Stimulated activated CD8-positive, alpha-beta memory T cell treated with anti-CD3 and anti-CD28 coated beads, Interleukin-7, amount 100 ng/mL, for 24 hours (primary cell): ENCODE results near the gene ZNF157.
"Not testable (repeated sequence)": the region's sequence is repeated elsewhere in the genome, so short reads cannot be mapped to it uniquely, and the experiment has no call there.

Source experiments
- DNase-seq: peaks from one replicate; pipeline ENCODE4 v3.0.0-alpha.2; 2020; ENCODE audit warnings: low read depth

Gene ZNF157

DNA sequence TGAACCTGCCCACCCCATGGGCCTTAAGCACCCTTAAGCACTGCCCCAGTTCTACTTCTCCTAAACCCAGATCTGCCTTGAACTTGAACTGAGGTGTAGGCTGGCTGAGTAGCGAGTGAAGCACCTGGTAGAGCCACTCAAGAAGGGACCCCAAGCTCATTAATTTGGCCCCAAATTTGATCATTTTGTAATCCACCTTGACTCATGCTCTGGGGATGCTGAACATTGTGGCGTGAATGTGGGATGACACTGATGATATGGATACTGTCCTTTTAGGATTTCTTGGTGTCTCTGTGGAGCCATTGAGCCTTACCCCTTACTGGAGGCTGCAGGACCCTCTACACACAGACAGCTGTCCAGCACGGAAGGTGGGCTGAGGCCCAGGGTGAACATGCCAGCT, at the start of gene ZNF157:
Gene ZNF157 (plus strand): TSS at position 301 of the 400 bp plus-strand sequence. CDS start 91 bp downstream, at position 392.
- DNase-seq = no peak

DNA sequence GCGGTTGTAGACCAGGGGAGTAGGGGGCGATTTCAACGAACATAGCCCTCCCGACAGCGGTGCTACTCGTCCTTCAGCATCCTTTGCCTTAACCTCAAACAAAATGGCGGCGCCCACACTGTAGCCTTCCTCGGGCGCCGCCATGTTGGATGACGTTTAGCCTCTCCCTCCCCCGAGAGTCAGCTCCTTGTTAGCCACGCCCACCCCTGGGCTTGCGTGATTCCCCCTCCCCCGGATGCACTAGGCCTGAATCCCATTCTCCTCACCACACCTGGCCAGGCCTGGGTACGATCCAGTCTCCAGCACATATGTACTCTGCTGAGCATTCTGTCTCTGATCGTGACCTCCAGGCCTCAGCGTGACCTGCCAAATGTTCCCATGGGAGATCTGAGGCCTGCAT, 49.0 kb upstream of the ZNF157 start:
- no peak for DNase-seq

DNA sequence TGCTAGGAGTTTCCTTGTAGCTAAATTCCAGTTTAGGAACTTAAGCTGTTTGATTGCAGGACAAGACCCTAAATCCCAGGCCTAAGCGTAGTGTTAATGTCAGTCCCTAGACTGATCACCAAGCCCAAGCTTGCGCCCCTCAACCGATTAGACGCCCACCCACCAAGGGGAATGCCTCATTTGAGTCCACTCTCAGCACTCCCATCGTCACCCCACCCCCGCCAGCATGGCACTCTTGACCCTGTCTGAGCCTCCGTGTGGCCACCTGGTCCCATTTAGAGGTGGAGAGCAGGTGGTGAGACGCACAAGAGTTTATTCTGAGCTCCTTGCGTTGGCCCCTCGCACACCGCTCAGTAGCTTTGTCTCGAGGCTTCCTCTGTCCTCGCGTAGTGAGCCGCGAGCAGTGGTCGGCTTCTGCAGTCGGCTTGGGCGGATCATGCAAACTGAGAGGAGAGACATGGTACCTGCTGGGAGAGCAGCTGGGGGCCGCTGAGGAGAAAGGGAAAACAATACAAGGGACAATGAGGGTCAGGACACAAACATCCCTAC, 48.5 kb upstream of the ZNF157 start:
- no peak for DNase-seq

DNA sequence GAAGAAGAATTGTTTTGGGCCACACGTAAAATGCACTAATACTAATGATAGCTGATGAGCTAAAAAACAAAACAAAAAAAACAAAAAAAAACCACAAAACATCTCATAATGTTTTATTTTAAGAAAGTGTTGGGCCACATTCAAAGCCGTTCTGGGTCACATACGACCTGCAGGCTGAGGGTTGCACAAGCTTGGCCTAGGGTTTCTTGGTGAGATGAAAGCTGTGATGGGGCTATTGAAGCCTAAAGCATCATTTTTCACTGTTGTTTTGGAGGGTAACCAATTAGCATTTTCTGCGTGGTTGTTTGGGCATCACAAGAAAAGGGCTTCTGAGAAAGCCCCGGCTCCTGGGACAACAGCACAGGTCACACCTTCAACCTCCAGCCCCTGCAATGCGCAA, 42.5 kb upstream of the ZNF157 start:
- no peak for DNase-seq

DNA sequence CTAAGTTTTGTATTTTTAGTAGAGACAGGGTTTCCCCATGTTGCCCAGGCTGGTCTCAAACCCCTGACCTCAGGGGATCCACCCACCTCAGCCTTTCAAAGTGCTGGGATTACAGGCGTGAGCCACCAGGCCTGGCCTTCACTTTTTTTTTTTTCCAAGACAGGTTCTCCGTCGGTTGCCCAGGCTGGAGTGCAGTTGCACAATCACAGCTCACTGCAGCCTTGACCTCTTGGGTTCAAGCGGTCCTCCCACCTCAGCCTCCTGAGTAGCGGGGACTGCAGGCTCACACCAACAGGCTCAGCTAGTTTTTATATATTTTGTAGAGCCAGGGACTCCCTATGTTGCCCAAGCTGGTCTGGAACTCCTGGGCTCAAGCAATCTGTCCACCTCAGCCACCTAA, 37.6 kb upstream of the ZNF157 start:
- not testable (repeated sequence) for DNase-seq

DNA sequence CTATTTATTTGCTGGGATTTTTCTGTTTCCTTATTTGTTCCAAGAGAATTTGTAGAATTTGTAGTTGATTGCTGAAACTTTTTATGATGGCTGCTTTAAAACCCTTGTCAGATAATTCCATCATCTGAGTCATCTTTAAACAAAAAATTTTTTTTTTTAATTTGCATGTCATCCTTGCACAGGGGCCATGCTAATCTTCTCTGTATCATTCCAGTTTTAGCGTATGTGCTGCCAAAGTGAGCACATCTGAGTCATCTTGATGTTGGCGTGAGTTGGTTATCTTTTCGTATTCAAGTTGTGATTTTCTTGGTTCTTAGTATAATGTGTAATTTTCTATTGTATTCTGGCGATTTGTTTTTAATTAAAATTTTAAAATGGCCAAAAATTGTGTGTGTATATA, 18.7 kb upstream of the ZNF157 start:
- no peak for DNase-seq

DNA sequence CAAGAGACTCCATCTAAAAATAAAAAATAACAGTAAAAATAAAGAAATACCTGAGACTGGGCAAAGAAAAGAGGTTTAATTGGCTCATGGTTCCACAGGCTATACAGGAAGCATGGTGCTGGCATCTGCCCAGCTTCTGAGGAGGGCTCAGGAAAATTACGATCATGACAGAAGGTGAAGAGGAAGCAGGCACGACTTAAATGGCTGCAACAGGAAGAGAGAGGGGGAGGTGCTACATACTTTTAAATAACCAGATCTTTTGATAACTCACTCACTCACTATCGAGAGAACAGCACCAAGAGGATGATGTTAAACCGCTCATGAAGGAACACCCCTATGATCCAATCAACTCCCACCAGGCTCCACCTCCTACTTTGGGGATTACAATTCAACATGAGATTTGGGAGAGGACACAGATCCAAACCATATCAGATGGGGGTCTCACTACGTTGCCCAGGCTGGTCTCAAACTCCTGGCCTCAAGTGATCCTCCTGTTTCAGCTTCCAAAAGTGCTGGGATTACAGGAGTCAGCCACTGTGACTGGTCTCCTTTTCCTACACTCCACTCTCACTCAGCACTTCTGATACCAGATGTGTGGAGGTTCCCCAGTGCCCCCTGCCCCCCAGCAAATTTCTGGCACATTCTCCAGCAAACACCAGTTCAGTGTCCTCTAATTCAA, 11.9 kb upstream of the ZNF157 start:
- DNase-seq = no peak

DNA sequence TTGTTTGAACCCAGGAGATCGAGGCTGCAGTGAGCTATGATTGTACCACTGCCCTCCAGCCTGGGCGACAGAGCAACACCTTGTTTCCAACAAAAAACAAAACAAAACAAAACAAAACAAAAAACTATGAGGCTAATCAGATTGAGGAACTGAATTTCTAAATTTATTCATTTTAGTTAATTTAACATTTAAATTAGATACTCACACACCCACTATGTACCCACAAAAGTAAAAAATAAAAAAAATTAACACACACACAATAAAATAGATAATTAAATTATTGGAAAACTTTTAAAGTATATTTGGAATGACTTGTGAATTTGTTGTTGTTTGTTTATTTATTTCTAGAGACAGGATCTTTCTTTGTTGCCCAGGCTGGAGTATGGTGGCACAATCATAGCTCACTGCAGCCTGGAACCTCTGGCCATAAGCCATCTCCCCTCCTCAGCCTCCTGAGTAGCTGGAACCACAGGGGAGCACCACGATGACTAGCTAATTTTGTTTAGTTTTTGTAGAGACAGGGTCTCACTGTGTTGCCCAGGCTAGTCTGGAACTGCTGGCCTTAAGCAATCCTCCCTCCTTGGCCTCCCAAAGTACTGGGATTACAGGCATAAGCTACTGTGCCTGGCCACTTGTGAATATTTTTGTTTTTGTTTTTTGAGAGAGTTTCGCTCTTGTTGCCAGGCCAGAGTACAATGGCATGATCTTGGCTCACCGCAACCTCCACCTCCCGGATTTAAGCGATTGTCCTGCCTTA, 9.8 kb upstream of the ZNF157 start:
- no peak for DNase-seq

DNA sequence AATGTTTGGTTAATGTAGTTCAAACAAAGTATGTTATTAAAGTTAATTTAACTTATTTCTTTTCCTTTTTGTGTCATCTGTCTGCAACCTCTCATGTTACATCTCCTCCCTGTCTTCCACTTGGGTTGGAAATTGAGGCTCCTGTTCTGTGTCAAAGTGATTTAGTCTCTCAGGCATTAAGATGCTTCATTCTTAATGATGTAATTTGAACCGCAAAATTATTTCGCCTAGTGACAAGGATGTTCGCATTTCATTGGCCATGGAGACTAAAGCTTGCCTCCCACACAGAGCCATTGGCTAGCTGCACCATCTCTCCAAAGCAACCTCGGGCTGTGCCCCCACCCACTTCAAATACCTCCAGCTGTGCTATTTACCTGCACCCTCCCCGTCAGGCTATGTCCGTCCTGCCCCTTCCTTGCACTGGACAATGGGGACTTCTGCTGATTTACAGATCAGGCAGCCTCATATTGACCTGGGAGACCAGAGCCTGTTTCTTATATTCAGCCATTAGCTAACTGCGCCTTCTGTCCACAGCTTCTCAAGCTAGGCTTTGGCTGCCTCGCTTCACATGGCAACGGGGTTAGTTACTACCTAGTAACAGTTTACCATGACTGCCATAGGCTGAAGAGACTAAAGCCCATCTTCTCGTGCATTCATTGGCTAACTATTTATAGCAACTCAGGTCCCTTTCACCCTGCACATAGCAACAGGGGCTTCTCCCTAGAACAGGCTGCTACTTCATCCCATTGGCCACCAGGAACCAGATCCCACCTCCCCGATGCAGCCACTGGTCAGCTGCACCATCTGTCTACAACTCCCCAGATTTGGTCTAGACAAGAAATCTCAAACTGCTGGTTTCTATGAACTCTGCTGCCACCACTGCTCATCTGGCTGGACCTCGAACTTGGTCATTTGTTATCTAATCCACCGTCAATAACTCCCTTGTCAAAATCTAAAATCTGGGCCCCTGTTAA, 8.6 kb upstream of the ZNF157 start:
- DNase-seq = no peak

DNA sequence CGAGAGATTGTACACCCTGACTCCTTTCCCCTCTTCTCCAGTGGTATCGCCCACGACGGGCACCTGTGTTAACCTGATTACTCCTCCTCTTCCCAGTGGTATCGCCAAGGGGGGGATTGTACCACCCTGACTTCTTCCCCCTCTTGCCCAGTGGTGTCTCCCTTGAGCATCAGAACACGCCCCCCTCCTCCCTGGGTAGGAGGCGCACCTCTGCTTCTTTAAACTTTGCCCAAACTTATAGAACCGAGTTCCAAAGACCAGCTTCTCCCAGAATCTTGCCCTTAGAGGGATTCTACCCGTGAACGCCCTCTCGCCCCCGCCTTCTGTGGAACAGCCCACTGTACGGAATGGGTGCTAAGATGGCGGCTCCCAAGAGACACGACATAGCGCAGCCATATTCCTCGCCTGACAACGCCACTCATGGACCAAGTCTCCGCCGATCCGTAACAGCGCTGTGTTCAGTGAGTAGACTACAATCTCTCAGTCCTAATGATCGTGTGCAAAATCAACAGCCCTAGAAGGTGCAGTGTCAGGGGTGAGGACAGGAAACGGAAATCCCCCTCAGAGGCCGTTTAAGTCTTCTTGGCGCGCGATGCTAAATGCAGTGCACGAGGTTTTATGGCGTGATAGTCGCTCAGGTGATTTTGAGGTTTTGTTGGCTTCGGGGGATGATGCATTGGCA, 4.2 kb upstream of the ZNF157 start:
- peak; percentile 28 for DNase-seq

DNA sequence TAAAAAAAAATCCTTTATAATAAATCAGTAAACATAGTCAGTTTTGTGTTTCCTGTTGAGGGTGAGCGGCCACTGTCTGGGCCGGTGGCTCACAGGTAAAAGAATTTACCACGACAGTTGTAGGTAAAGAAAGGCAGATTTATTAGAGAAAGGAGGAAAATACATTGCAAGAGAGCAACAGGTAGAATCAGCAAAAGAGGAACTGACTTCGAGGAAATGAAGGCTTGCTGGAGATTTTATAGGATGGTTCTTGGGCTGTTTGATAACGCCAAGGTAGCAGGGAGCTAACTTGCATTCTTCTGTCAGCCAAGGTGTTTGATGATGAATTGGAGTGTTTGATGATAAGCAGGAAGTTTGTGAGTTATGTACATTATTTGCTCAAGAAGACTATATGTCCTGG, 2.8 kb downstream of the ZNF157 start:
- DNase-seq = no peak

DNA sequence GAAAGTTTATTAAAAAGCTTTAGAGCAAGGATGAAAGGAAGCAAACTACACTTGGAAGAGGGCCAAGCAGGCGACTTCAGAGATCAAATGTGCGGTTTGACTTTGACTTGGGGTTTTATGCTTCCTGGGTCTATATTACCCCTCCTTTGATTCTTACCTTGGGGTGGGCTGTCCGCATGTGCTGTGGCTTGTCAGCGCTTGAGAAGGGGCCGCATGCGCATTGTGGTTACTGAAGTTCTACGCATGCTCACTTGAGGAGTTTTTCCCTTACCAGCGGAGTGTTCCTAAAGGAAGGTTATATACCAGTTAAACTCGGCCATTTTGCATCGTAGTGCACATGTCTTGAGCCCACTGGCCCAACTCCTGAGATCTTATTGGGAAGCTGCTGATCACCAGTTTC, 9.9 kb downstream of the ZNF157 start:
- DNase-seq = peak; percentile 17

DNA sequence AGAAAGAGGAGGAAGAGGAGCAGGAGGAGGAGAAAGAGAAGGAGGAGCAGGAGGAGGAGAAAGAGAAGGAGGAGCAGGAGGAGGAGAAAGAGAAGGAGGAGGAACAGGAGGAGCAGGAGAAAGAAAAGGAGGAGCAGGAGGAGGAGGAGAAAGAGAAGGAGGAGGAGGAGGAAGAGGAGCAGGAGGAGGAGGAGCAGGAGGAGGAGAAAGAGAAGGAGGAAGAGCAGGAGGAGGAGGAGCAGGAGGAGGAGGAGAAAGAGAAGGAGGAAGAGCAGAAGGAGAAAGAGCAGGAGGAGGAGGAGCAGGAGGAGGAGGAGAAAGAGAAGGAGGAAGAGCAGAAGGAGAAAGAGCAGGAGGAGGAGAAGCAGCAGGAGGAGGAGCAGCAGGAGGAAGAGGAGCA, 10.5 kb downstream of the ZNF157 start:
- not testable (repeated sequence) for DNase-seq

DNA sequence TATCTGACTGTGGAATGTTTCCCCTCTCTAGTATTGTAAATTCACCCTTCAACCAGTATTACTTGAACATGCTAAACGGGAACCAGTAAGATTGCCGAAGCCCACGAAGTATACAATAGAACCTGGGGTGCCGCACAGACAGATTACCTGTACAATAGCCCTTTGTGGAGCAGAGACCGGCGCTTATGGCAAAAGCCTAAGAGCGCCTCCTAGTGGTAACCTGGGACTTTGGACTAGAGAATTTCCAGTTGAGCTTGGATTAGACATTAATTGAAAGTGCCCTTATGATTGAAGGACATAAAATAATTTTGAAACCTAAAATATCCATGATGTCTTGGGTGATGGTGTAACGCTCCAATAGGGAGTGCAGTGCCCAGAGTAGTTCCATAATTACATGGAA, 14.1 kb downstream of the ZNF157 start:
- DNase-seq = peak; percentile 22

DNA sequence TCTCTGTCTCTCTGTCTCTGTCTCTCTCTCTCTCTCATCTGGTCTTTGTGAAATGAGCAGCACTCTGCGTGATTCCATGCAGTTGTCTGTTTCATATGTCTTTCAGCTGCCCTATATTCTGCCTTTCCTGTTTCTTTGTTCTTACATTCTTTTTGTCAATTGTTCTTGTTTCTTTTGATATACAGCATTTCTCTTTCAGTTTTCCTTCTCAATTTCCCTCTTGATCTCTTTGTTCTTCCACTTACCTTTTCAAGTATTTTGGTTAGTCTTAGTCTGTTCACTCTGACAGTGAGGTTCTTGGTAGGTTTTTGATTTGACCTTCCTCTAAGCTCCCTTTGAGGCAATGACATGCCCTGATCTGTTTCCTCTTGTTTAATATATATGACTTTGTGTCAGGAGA, 20.4 kb downstream of the ZNF157 start:
- no peak for DNase-seq

DNA sequence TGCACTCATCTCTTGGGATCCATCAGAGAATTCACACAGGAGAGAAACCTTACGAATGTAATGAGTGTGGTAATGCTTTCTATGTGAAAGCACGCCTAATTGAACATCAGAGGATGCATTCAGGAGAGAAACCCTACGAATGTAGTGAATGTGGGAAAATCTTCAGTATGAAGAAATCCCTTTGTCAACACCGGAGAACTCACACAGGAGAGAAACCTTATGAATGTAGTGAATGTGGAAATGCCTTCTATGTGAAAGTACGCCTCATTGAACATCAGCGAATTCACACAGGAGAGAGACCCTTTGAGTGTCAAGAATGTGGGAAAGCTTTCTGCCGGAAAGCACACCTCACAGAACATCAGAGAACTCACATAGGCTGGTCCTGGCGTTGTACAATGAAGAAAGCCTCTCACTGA, 42.8 kb downstream of the ZNF157 start:
- no peak for DNase-seq

DNA sequence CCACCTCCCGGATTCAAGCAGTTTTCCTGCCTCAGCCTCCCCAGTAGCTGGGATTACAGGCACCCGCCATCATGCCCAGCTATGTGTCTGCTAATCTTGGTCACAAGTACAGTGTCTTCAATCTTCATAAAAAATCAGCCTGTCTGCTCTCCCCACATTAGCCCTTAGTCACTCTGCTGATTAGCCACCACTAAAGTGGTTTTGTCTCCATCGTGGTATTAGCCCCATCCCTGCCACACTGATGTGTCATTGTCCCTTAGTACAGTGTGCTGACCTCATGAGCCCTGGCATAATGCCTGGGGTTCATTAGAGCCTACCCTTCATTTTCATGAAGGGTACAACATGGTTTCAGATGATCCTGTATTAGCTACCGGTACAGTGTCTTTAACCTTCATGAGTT, 49.9 kb downstream of the ZNF157 start:
- DNase-seq = no peak

DNA sequence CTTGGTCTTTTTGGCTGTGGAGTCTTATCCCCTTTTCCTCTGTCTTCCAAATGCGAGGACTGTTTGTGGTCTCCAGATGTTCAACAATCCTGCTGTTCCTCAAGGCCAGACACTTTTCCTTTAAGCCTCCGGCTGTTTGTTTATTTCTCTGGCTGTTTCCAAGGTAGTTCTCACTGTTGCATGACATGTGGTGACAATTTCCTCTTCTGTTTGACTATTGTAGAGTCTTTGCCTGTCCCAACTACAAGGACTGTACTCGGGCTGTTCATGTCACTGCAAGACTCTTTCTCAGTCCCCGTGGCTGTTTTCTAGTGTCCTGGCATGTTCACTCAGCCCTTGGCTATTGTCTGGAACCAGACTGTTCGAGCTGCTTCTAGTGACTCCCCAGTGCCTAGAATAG, 50.6 kb downstream of the ZNF157 start:
- DNase-seq = no peak

DNA sequence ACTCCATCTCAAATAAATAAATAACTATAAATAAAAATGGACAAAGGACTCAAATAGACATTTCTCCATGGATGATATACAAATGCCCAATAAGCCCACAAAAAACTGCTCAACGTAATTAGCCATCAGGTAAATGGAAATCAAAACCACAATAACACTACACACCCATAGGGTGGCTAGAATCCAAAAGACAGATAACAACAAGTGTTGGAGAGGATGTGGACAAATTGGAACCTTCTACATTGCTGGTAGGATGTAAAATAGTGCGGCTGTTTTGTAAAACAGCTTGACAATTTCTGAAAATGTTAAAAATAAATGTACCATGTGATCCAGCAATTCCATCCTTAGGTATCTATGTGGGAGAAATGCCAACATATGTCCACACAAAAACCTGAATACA, 52.1 kb downstream of the ZNF157 start:
- DNase-seq = no peak

DNA sequence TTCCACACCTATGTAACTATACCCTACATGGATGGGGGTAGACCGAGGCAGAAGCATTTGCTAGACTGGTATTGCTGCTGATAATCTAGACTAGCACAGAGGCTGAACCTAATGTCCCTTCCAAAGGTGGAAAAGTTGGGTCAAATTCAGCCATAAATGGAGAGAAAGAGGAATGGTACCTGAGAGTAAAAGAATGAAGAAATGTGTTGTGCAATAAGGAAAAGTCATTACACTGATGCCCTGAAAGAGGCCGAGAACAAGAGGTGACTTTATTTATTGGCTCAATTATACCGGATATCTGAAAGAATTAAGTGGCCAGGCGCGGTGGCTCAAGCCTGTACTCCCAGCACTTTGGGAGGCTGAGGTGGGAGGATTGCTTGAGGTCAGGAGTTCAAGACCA, 60.5 kb downstream of the ZNF157 start:
- DNase-seq = no peak

DNA sequence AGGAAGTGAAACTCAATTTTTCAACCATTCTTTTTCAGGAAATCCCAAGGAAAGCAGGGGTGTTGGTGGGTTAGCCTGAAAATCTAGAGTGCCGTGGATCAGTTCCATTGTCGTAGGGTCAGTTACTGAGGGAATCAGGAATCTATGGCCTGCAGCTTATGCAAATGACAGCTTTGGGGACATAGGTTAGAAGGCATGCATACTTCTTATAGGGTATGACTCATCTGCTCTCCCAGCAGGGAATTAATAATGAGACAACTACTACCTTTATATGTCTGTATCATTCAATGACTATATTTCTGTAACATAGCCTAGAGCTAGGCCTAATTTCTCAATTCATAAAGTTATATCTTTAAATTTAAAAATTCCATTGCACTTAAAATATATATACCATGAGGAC, 76.1 kb downstream of the ZNF157 start:
- no peak for DNase-seq

DNA sequence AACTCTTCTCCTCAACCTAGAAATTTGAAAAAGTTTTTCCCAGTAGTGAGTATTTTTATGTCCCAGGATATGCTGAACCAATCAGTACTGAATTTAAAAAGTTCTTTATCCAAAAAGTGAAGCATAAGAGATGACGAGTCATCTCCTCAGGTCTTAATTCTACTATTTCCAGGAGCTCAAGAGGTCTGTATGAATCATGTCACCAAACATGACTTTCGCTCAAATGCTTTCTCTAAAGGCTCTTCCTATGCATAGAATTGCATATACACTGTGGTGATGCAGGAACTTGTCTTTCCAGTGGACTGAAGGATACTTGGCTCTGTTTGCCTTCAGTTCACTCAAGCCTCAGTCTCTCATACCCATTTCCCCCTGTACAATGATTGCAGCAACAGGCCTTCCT, 76.6 kb downstream of the ZNF157 start:
- no peak for DNase-seq
